GOT3 (cell line): ENCODE measurements around the gene TPBGL.

Source experiments
- DNase-seq: peaks from one replicate; lab custom pipeline; 2025; ENCODE audit warnings: mixed read lengths; lab: John Stamatoyannopoulos, UW

Gene TPBGL, protein sequence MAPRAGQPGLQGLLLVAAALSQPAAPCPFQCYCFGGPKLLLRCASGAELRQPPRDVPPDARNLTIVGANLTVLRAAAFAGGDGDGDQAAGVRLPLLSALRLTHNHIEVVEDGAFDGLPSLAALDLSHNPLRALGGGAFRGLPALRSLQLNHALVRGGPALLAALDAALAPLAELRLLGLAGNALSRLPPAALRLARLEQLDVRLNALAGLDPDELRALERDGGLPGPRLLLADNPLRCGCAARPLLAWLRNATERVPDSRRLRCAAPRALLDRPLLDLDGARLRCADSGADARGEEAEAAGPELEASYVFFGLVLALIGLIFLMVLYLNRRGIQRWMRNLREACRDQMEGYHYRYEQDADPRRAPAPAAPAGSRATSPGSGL

DNA sequence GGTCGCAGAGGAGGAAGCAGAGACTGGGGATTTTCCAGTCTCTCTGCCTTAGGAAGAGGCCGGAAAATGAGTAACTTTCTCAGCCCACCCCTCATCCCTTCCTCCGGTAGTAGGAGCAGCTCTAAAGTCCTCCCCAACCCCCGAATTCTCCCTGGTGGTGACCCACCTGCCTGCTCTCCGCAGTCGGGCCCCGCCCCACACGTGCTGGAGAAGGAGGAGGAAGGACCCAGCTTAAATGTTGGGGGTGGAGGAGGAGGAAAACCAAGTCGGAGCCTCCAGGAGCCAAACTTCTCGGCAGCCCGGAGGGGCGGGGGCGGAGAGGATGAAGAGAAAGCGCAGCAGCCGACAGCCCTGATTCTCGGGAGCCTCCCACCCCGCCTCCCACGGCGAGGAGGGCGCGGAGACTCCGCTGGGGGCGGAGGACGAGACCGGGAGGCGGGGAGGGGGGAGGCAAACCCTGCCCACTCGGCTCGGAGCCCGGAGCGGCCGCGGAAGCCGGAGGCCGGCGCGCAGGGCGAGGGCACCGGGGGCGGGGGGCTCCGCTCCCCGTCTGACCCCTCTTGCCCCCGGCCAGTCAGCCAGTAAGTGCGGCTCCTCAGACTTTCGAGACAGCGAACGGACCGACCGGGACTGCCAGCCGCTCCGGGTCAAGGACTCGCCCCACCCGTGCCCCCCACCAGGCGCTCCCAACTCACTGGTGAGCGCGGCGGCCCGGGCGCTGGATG, at the start of gene TPBGL:
TSS of gene TPBGL (plus strand) at position 464 of the 725 bp plus-strand sequence. CDS start 276 bp downstream, outside the sequence.
- DNase-seq, result no peak

DNA sequence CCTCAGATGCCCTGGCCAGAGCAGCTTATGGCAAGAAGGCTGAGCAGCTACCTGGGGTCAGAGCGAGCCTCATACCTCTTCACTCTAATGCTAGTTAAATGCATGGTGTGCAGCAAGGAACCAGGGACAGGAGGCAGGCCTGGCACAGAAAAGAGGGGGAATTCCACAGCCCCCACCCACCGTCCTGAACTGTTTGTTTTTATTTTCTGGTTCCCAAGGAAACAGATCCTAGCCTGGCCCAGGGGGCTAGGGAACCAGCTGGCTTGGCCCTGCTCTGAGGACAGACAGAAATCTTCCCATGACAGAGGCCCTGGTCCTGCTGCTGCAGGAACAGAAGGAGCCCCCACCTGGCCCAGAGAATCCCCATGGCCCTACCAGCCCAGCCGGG, 49.2 kb upstream of the TPBGL start:
- no peak for DNase-seq

DNA sequence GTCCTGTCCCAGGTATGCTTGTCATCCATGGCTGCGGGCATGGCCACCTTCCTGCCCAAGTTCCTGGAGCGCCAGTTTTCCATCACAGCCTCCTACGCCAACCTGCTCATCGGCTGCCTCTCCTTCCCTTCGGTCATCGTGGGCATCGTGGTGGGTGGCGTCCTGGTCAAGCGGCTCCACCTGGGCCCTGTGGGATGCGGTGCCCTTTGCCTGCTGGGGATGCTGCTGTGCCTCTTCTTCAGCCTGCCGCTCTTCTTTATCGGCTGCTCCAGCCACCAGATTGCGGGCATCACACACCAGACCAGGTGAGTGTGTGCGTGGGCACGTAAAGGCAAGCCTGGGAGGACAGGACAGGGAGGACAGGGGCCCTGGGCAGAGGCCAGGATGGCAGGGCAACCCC, 47.3 kb upstream of the TPBGL start:
- no peak for DNase-seq

DNA sequence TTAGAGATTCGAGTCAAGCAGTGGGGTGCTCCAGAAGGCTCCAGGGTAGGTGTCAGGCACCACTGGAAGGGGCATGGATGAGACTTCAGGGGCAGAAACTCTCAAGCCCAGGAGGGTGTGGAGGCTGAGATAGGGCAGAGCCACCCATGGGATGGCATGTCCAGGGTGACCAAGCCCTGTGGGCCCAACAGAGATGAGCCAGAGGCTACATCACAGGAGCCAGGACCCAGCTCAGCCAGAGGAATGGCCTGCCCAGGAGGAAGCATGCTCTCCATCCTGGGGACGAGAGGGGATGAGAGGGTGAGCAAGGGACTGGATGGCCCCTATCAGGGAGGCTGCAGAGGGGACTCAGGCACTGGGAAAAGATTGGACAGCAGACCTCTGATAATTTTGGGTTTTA, 46.9 kb upstream of the TPBGL start:
- no peak for DNase-seq

DNA sequence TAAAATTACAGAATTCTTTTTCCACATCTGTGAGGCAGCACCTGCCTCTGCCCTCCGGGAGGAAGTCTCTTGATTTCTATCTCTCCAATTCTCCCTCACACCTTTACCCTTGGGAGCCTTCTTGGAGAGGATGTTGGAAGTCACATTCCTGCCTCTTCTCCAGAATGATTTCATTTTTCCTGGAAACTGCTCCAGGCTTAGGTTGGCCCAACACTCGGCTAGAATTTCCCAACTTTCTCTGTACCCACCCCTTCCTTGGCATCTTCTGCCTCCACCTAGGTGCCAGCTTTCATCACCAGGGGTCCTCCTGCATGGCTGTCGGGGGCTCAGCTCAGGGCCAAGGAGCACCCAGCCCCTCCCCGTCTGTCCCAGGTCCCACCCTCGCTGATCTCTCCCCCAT, 46.4 kb upstream of the TPBGL start:
- DNase-seq, result no peak

DNA sequence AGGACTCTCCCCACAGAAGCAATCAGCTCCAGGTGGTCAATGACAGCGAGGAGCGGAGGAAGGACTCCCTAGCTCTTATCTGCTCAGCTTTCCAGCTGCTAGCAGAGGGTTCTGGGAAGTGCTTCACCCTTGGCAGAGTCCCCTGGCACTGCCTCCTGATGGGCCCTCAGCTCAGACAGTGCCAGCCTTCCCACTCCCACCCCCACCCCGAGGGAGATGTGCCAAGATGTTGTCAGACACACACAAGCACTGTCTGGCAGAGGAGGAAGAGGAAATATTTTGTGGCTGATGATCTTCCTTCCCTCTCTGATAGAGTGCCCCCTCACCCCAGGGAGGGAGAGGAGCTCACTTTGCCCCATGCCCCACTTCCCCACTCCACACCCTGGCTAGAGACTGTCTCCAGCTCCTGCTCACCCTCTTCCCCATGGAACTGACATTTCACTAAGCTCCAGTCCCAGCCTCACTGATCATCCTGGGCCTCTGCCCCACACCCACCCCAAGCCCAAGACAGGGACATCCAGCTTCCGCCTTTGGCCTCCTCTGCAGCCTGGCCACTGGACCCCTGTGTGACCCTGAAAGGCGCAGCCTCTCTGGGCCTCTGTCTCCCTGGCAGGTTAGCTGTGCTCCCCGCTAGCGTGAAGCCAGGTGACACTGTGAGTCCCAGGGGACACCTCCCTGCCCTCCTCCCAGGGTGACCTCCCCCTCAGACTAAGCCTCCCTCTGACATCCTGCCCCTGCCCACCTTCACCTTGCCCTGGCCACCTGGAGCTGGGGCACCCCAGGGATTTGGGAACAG, 45.2 kb upstream of the TPBGL start:
- no peak for DNase-seq

DNA sequence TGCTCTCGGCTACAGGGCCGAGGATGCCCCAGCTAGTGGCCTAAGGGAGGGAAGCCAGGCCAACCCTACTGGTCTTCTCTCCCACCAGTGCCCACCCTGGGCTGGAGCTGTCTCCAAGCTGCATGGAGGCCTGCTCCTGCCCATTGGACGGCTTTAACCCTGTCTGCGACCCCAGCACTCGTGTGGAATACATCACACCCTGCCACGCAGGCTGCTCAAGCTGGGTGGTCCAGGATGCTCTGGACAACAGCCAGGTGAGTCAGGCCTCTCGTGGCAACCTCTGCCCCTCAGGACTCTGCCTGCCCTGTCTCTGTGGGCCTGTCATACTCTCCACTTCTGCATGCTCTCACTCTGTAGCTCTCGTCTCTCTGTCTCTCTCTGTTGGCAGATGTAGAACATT, 44.1 kb upstream of the TPBGL start:
- no peak for DNase-seq

DNA sequence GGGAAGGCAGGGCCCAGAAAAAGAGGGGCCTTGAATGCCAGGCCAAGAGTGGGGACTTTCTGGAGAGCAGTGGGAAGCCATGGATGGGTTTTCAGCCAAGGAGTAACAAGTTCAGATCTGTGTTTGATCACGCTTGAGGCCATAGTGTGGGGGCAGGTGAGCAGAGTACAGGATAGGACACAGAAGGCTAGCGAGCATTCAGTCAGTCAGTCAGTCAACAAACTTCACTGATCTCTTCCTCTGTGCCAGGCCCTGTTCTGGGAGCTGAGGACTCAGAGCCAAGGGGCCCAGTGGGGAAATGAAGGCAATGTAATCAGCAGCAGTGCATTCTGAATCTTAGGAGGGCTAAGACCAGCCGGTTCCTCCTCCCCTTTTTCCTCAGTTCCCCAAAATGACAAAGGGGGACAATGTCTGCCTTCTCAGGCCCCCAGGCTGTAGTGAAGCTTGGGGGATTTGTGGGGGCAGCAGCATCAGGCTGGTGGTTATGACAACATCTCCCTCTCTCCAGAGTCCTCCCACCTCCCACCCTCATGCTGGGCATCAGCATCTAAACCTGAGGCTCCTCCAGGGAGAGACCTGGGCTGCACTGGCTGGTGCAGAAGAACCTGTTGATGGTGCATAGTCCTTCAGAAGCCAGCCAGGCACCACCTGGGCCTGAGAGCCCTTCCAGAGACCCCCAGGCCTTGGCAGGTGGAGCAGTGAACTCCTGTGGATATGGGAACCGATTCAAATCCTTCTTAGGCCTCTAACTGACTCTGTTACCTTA, 42.9 kb upstream of the TPBGL start:
- no peak for DNase-seq

DNA sequence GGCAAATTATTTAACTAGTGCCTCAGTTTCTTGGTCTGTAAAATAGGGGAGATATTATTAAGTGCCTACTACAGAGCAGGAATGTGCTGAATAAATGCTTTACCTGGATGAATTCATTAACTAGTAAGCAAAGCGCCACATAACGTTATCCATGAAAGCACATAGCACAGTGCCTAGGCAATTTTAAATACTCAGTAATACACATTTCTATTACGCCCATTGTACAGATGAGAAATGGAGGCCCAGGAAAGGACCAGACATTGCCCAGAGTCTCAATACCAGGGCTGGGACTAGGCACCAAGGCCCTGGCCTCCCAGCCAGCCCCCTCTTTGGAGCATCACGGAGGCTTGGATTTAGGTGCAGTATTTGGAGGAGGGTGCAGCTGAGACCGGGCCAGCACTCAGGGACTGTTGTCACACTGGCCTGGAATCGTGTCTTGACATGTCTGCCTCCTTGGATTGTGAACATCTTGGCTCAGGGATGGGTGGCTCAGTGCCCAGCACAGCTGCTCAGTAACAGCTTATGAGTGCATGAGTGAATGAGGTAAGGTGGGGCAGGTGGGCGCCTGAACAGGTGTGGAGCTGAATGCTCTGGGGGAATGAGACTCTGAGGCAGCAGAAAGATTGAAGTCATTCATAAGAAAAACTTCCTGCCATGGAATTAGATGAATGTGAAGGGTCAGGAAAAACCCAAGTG, 42.1 kb upstream of the TPBGL start:
- DNase-seq, result no peak

DNA sequence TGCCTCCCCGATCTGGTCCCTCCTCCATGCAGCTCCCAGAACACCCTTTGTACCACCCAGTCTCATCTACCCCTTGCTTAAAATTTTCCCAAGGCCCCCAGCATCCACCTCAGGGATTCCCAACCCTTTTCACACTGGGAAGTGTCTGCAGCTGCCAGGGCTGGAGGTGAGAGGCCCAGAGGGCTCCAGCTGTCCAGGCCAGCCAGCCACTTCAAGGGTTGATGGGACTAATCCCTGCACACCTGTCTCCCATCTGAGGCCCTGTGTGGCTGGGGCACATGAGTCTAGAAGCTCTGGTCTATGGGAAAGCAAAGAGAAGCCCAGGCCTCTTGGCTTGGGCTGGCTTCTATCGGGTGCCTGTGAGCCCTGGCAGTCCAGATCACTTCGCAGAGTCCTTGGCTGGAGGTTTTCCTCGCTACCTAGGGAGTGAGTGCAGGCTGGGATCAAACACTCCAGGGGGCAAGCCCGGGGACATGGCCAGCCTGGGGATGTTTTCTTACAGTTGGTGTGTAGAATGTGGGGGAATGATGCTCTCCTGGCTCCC, 41.1 kb upstream of the TPBGL start:
- no peak for DNase-seq

DNA sequence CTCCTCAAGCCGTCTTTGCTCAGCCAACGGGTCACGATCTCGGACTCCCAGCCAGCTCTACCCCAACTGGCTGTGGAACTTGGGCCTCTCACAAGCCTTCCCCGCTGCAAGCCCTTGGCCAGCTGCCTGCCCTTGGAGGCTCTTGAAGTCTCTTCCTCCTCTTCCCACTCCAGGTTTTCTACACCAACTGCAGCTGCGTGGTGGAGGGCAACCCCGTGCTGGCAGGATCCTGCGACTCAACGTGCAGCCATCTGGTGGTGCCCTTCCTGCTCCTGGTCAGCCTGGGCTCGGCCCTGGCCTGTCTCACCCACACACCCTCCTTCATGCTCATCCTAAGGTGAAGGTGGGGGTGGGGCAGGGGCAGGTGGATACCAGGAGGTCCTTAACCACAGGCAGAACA, 40.5 kb upstream of the TPBGL start:
- no peak for DNase-seq

DNA sequence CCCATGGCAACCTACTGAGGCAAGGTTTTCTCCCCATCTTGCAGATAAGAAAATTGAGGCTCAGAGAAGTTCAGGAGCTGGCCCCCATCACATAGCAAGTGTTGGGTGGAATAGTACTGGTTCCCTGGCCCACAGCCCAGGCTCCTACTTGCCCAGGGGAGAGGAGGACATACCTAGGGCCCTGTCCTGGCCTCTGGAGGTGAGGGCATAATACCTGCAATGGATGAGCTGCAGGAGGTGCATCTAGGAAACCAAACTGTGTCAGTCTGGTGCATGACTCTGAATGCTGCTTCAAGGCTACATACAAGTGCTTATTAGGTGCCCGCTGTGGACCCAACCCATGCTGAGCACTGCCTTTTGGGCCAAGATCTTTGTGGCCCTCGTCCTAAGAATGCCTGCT, 40.0 kb upstream of the TPBGL start:
- no peak for DNase-seq

DNA sequence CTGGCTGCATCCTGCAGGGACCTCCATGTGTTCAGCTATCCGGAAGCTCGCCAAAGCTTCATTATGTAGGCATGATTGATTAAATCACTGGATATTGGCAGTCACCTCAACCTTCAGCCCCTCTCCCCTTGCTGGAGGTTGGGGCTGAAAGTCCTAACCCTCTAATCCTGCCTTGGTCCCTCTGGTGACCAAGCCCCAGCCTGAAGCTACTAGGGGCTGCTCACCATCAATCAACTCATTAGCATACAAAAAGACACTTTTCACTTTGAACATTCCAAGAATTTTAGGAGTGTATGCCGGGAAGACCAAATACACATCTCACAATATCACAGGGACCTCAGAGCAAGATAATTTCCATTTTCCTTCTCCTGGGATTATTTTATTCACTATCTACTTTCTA, 38.8 kb upstream of the TPBGL start:
- DNase-seq, result no peak

DNA sequence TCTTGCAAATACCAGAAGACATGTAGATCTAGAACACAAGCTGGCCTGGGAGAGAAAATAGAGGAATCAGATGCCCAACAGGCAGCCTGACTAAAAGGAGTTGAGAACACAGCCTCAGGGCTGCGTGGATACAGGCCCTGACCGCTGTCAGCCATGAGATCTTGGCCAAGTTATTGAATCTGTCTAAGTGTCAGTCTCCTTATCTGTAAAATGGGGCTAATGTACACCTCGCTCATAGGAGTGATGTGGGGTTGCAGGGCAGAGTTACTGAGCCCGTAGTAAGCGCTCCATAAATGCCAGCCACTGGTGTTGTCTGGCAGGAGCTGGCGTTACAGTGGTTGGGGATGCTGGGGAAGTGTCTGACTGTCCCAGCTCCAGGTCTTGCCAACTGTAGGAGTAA, 38.4 kb upstream of the TPBGL start:
- DNase-seq, result no peak

DNA sequence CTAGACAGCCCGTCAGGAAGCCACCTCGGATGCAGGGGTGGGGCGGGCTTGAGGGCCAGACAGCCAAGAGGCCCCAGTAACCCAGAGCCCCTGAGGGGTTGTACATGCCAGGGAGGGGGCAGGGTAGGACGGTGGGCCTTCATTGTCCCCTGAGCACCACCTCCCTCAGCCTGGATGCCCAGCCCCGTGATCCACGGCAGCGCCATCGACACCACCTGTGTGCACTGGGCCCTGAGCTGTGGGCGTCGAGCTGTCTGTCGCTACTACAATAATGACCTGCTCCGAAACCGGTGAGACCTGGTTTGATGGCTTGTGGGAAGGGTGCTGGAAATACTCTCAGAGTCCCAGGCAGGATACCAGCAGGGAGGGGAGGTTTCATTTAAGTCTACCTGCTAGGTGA, 37.4 kb upstream of the TPBGL start:
- no peak for DNase-seq

DNA sequence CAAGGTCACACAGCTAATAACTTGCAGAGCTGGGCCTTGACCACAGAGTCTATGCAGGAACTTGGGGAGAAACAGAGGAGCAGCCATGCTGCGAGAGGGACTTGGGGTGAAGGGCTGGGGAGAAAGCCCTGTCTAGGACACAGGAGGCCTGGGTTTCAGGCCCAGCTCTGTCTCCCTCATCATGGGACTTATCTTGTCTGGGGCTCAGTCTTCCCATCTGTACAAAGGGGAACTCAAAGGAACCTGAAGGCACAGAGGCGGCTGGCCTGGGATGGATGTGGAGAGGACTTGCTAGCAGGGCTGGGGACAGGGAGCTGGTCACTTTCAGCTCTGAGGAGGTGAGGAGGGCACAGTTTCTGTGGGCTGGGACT, 36.9 kb upstream of the TPBGL start:
- no peak for DNase-seq

DNA sequence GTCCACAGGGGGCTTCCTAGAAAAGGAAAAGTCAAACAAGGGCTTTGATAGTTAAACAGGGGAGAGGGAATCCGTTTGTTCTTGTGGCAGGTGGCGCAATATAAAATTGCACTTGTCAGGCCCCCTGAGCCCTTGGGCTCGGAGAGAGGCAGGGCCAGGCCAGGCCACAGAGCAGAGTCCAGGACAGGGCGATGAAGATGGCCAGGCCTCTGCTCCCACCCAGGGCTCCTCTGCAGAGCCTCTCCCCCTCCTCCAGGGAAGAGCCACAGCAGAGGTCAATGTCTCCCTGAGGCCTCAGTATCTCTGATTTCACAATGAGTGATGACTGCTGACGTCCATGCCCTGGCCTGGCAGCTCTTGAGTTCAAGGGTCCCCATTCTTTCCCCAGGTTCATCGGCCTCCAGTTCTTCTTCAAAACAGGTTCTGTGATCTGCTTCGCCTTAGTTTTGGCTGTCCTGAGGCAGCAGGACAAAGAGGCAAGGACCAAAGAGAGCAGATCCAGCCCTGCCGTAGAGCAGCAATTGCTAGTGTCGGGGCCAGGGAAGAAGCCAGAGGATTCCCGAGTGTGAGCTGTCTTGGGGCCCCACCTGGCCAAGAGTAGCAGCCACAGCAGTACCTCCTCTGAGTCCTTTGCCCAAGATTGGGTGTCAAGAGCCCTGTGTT, 36.4 kb upstream of the TPBGL start:
- DNase-seq, result no peak

DNA sequence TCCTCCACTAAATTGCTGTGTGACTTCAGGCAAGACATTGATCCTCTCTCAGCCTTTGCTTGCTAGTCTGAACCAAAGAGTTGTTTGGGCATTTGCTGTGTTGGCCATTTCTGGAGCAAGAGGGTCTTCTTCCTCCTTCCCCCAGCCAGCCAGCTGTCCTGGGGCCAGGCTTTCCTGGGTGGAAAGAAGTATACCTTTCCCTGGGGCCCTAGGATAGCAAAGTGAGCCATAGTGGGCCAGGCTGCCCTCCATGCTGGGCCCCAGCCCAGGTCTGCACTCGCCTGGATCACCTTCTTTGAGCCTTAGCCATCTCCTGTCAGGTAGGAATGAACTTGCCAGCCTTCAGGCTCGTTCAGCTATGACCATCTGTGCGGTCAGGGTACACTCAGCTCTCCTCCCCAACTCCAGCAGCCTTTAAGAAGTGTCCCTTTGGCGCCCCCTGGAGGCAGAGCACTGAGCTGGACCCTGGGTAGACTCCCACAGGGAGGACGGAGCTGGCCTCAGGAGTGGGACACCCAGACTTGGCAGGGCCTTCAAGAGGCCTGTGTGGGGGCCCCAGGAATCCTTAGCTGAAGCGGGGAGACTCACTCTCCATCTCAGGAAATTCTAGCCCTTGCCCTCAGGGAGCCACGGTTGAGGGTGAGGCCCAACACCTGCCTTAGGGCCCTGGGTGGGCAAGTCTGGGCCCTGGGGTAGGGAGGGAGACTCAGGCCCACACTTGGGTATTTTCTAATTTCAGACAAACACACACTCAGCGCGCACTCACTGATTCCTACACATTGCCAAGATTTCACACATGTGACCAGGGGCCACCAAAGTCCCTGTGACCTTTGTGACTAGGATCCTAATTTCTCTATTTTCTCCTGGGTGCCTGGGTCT, 35.6 kb upstream of the TPBGL start:
- no peak for DNase-seq

DNA sequence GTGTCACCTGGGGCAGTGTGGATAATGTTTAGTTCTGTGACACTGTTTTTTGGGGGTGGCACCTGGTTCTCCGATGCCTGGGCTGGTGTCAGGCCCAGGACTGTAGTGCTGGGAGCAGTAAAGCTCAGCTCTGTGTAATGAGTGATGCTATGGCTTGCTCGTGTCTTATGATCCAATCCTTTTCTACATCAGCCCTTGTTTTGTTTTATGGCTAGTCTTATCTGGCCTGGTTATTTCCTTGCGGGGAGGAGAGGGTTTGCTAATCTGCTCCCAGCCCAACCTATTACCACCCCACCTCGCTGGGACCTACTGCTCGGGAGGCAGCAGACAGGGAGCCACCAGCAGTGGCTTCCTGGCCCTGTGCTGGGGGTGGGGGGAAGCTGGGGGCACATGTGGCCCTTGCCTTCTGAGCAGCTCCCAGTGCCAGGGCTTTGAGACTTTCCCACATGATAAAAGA, 35.0 kb upstream of the TPBGL start:
- DNase-seq, result no peak

DNA sequence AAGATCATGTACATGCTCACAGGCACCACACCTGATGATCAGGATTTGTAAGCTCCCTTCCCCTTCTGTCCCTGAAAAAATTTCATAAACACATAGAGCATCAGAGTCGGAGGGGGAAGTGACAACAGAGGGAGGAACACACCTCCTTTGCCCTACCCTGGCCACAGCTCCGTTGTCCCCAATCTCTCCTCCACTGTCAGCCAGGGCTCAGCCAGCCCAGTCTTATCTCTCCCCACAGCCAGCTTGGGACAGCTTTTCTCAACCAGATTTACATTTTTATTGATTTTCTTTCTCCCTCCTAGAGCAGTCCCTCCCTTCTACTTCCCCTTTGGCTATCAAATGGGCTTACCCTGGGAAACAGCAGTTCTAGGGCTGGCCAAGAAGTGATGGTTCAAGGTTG, 32.1 kb upstream of the TPBGL start:
- no peak for DNase-seq
